Thyroid gland (tissue), 4 donors: ENCODE measurements around the gene UNC5CL. TPM values are rescaled to one million over a fixed set of nuclear protein-coding genes. Genes with fewer than 3 reads are reported as not detected.

Experiments
- DNase-seq, 2 donors: peaks; one replicate each; pipeline ENCODE4 v3.0.0-alpha.2; 2019
- H3K27ac ChIP-seq, 3 donors: fragments of 200-600 bp; sonication (generic); 1 replicate in 2 of 3; 2 replicates in 1 of 3; pipeline ENCODE4 v1.5.1; 2016 to 2019; ENCODE audit warnings: mild to moderate bottlenecking in 1 of 3, moderate library complexity in 1 of 3
- H3K27me3 ChIP-seq: fragments of 200-600 bp; sonication (generic); one replicate; pipeline ENCODE4 v1.5.1; 2019
- H3K36me3 ChIP-seq, 2 donors: fragments of 200-600 bp; sonication (generic); one replicate each; pipeline ENCODE4 v1.5.1; 2016 to 2019
- H3K4me1 ChIP-seq, 2 donors: fragments of 200-600 bp; sonication (generic); one replicate each; pipeline ENCODE4 v1.5.1; 2017 to 2019
- H3K4me3 ChIP-seq, 3 donors: fragments of 200-600 bp; sonication (generic); replicated peaks in 1 of 3; 1 replicate in 2 of 3; 2 replicates in 1 of 3; pipeline ENCODE4 v1.5.1; 2016; ENCODE audit warnings: mild to moderate bottlenecking in 1 of 3
- H3K9me3 ChIP-seq: fragments of 200-600 bp; sonication (generic); one replicate; pipeline ENCODE4 v1.5.1; 2017
- CTCF ChIP-seq, 6 experiments: fragments of 200-600 bp in 3 of 6; fragments of 450-650 bp in 3 of 6; sonication (generic) in 3 of 6; IDR thresholded peaks; one replicate each; pipeline ENCODE4 v1.5.1; 2016 to 2019; ENCODE audit warnings: antibody characterized with exemption in 6 of 6, mild to moderate bottlenecking in 2 of 6, inconsistent platforms in 1 of 6, moderate library complexity in 1 of 6
- POLR2A ChIP-seq, 2 donors: fragments of 450-650 bp; IDR thresholded peaks; one replicate each; pipeline ENCODE4 v1.6.1; 2017; ENCODE audit warnings: antibody characterized with exemption in 2 of 2, mild to moderate bottlenecking in 2 of 2, moderate library complexity in 1 of 2
- WGBS, 2 donors: methylation state at CpG; one replicate each; pipeline ENCODE4 v1.1.5; 2017; 5-methylcytosine and 5-hydroxymethylcytosine counted together
- intact Hi-C: fragments of 100-400 bp; cut with DNase I; formaldehyde crosslinking; loops from one replicate; pipeline ENCODE4 v1.15.1; 2023
- total RNA-seq, 4 donors: library from RNA; depleted of rRNA; stranded (reverse); fragments of >200 nt; gene quantifications; one replicate each; pipeline ENCODE4 v1.2.3, GENCODE V29; 2016

The UNC5CL gene
- total RNA-seq, 4 donors from 2014 or later, result 0.93 to 3.6 (median 2.0) TPM

GRCh38 chr6:41064841-41065240 is 25.8 kb upstream of the UNC5CL start:
- WGBS, 2 donors, result 87 to 88% methylated on average over 5 of the region's 5 CpGs
- H3K36me3 ChIP-seq, result no peaks in the 10 kb centered on the region

GRCh38 chr6:41063884-41064285 is 24.9 kb upstream of the UNC5CL start:
- intact Hi-C loops, result loop anchor here (10.0 kb wide), 1 partner anchor 59 kb away; no protein-coding TSS in a partner anchor
- H3K9me3 ChIP-seq, result no peaks in the 10 kb centered on the region
- WGBS, 2 donors, result 61 to 68% methylated on average over 2 of the region's 2 CpGs
- H3K4me3 ChIP-seq, result no peak overlapping the region
- no peaks in the 10 kb centered on the region for H3K36me3 ChIP-seq
- peak in 1 of 2 donors; percentile 16 for DNase-seq
- H3K27ac ChIP-seq, result peak overlapping the region; percentile 5 to 32 (median 20)
- TF ChIP-seq POLR2A (IDR thresholded peaks at IDR 0.05) (no peak), CTCF (IDR thresholded peaks at IDR 0.05) (no peak)
- H3K4me1 ChIP-seq, result peaks cover 16 to 25% of the 10 kb centered on the region in 2 donors
- no peaks in the 10 kb centered on the region for H3K27me3 ChIP-seq

More at GRCh38 chr6:41064841-41065240, 25.8 kb upstream of the UNC5CL start:
- H3K9me3 ChIP-seq, result no peaks in the 10 kb centered on the region
- H3K27me3 ChIP-seq, result no peaks in the 10 kb centered on the region
- no peak overlapping the region for H3K4me3 ChIP-seq
- DNase-seq, result no peak
- TF ChIP-seq CTCF (IDR thresholded peaks at IDR 0.05) (no peak), POLR2A (IDR thresholded peaks at IDR 0.05) (no peak)
- H3K4me1 ChIP-seq, result peaks cover 16 to 25% of the 10 kb centered on the region in 2 donors
- peak overlapping the region in 1 of 3 donors; percentile 32 for H3K27ac ChIP-seq
- intact Hi-C loops, result loop anchor here (10.0 kb wide), 1 partner anchor 60 kb away; no protein-coding TSS in a partner anchor

GRCh38 chr6:41062056-41062455 is 23.0 kb upstream of the UNC5CL start:
- Histone ChIP-seq H3K4me3 (no peak overlapping the region), H3K27me3 (no peaks in the 10 kb centered on the region), H3K27ac (no peak overlapping the region), H3K36me3 (no peaks in the 10 kb centered on the region), H3K4me1 (peaks cover 16 to 25% of the 10 kb centered on the region in 2 donors), H3K9me3 (no peaks in the 10 kb centered on the region)
- no peak for DNase-seq
- WGBS, 2 donors, result 91 to 93% methylated on average over 1 of the region's 1 CpG
- TF ChIP-seq POLR2A (IDR thresholded peaks at IDR 0.05) (no peak), CTCF (IDR thresholded peaks at IDR 0.05) (no peak)
- intact Hi-C loops, result loop anchor here (10.0 kb wide), 1 partner anchor 57 kb away; no protein-coding TSS in a partner anchor

GRCh38 chr6:41061196-41061726 is 22.2 kb upstream of the UNC5CL start:
- WGBS, 2 donors, result 77 to 78% methylated on average over 13 of the region's 13 CpGs
- DNase-seq, result peak in 1 of 2 donors; percentile 28
- intact Hi-C loops, result loop anchor here (10.0 kb wide), 1 partner anchor 56 kb away; no protein-coding TSS in a partner anchor
- no peak for TF ChIP-seq CTCF (IDR thresholded peaks at IDR 0.05)
- no peak overlapping the region for H3K4me3 ChIP-seq
- no peaks in the 10 kb centered on the region for H3K9me3 ChIP-seq
- peaks cover 16 to 25% of the 10 kb centered on the region in 2 donors for H3K4me1 ChIP-seq
- H3K27ac ChIP-seq, result peak overlapping the region; percentile 44 to 59 (median 58)
- H3K27me3 ChIP-seq, result no peaks in the 10 kb centered on the region
- no peaks in the 10 kb centered on the region for H3K36me3 ChIP-seq

GRCh38 chr6:41059556-41059955 is 20.5 kb upstream of the UNC5CL start:
- no peak for TF ChIP-seq CTCF (IDR thresholded peaks at IDR 0.05)
- TF ChIP-seq POLR2A (IDR thresholded peaks at IDR 0.05), result no peak
- WGBS, 2 donors, result 78 to 100% methylated on average over 1 of the region's 1 CpG
- H3K27ac ChIP-seq, result peak overlapping the region in 1 of 3 donors; percentile 53
- no peaks in the 10 kb centered on the region for H3K9me3 ChIP-seq
- H3K36me3 ChIP-seq, result no peaks in the 10 kb centered on the region
- peaks cover 16 to 25% of the 10 kb centered on the region in 2 donors for H3K4me1 ChIP-seq
- H3K4me3 ChIP-seq, result no peak overlapping the region
- no peak for DNase-seq
- intact Hi-C loops, result no loop called here
- no peaks in the 10 kb centered on the region for H3K27me3 ChIP-seq
